ENCODE results near the gene LRPPRC.

The LRPPRC gene

DNA sequence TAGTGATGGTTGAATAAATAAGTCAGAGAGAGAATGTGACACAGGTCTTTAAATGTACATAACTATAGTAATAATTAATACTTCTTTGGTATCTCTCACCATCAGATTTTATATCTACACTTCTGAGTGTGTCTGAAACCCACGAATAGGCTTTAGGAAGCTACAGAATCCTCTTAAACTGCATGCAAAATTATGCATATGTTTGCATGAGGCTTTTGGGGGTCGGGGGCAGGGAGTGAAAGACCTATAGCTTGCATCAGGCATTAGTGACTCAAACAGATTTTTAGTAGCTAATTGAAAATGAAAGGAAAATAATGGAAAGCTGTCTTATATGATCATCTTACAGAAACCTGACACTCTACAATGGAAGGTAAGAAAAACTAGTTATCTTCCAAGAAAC lies 14.9 kb downstream of the LRPPRC start:
- TF ChIP-seq, protein P1, sequence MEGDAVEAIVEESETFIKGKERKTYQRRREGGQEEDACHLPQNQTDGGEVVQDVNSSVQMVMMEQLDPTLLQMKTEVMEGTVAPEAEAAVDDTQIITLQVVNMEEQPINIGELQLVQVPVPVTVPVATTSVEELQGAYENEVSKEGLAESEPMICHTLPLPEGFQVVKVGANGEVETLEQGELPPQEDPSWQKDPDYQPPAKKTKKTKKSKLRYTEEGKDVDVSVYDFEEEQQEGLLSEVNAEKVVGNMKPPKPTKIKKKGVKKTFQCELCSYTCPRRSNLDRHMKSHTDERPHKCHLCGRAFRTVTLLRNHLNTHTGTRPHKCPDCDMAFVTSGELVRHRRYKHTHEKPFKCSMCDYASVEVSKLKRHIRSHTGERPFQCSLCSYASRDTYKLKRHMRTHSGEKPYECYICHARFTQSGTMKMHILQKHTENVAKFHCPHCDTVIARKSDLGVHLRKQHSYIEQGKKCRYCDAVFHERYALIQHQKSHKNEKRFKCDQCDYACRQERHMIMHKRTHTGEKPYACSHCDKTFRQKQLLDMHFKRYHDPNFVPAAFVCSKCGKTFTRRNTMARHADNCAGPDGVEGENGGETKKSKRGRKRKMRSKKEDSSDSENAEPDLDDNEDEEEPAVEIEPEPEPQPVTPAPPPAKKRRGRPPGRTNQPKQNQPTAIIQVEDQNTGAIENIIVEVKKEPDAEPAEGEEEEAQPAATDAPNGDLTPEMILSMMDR (IDR thresholded peaks at IDR 0.05; ENCODE audit: extremely low read depth, missing control alignments), result no peak
- DNase-seq (ENCODE audit: low spot score), result no peak

DNA sequence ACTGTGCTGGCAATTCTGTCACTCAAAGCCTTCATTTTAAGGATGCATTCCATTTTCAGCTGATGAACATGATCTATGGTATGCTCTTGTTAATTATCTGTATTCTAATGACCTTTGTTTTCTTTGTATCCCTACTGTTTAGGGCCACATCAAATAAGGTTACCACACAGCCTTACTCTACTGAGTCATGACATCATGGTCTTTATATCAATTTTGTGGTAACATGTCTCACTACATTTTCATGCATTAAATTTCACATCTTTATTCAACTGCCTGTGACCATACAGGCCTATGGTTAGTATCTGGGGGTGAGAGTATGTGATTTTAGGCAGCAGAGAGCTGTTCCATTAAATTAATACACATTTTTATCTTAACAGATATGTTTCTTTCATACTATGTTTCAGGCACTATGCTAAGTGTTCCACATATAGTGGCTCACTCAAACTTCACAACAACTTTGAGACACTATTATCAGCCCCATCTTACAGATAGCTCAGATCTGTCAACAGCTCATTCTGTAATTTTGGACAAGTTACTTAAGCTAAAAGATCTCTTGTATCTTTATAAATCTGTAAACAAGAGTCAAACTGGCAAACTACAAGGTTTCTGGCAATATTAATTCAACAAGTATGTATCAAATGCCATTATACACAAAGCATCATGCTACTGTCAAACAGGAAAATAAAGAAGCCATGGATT lies 18.0 kb downstream of the LRPPRC start:
- TF ChIP-seq, protein P1 (IDR thresholded peaks at IDR 0.05; ENCODE audit: extremely low read depth, missing control alignments), result no peak

DNA sequence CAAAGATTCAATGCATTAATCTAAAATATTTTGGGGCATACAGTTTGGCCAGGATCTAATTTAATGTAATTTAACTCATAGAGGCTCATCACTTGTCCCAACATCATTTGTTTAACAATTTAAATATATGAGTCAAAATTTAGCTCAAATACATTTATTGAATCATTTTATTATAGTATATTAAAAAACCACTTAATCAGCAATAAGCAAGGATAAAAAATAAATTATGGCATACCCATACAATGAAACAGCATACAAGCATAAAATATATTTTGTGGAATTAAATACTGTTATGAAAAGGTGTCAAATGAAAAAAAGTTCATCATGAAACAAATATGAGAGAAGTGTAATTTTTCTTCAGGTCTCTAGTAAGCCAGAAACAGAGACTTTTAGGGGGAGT lies 34.9 kb downstream of the LRPPRC start:
- TF ChIP-seq, protein P1 (IDR thresholded peaks at IDR 0.05; ENCODE audit: extremely low read depth, missing control alignments), result no peak
- DNase-seq (ENCODE audit: low spot score), result no peak

More for the DNA sequence above, 18.0 kb downstream of the LRPPRC start:
- DNase-seq (ENCODE audit: low spot score), result no peak

DNA sequence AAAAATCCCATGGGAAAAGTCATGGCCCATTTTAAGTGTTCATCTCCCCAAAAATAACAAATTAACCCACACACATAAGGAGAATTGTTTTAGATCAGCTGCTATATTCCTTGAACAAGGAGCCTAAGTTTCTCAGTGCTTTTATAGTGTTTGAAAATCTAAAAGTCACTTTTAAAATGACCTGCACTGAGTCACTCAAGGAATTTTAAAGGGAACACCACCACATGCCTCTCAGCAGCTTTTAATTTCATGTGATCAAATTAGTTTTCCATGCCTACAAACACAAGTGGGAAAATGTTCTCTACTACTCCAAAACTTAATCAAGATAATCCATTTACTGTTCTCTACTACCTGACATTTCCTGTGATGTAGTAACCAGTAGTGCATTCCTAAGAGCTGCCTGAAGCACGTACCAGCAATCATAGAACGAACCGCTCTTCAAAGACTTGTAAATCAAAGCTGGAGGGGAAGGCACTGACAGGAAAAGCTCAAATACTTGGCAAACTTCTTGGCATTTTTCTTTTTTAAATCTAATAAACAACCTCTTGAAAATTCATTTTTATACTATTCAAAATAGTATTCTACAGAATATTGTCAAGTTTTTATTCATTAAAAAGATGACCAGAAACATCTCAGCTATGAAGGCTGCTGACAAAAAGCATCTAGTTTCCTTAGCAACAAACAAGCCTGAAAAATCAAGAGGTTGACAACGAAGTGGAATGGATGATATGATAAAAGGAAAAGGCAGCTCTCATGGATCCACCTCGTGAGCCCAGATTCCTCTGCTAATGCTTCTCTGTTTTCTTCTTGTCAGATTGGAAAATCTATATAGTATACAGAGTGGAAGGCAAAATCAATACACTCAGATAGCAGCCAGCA lies 37.2 kb downstream of the LRPPRC start:
- no peak for DNase-seq (ENCODE audit: low spot score)

DNA sequence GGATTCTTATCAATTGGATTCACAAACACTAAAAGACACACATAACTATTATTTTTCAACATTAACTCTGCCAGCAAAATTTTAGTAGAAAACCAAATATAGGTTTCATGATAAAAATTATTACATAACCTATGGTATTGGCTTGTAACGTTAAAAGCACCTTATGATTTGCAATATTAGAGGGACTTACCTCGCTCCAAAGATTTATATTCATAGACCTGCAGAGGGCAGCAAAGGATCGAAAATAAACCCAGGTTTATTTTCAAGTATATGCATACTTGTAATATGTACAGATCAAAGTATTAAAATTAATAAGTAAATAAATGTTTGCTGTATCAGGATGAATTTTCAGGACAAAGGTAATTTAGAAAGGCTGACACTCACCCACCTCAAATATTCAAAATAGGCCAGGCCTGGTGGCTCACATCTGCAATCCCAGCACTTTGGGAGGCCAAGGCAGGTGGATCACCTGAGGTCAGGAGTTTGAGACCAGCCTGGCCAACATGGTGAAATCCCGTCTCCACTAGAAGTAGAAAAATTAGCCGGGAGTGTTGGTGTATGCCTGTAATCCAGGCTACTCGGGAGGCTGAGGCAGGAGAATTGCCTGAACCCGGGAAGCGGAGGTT lies 45.3 kb downstream of the LRPPRC start:
- TF ChIP-seq, protein P1 (IDR thresholded peaks at IDR 0.05; ENCODE audit: extremely low read depth, missing control alignments), result peak; percentile 5
- peak; percentile 17 for DNase-seq (ENCODE audit: low spot score)

More for the DNA sequence above, 37.2 kb downstream of the LRPPRC start:
- TF ChIP-seq, protein P1 (IDR thresholded peaks at IDR 0.05; ENCODE audit: extremely low read depth, missing control alignments), result no peak

DNA sequence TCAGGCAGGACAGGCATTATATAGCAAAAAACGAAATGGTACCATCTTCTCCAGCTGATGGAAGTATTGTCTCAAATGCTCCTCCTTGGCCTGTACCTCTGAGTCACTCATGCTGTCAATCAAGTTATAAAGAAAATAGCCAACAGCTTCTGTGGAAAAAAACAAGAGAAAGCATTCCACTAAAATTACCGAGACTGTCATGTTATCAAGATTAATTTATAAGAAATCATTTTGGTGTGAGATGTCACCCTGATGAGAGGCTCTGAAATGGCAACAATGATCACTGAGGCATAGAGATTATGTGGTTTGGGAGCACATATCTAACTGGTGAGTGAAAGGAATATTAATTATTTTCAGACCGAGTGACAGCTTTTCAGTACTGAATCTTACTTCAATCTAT lies 47.4 kb downstream of the LRPPRC start:
- TF ChIP-seq, protein P1 (IDR thresholded peaks at IDR 0.05; ENCODE audit: extremely low read depth, missing control alignments), result no peak

DNA sequence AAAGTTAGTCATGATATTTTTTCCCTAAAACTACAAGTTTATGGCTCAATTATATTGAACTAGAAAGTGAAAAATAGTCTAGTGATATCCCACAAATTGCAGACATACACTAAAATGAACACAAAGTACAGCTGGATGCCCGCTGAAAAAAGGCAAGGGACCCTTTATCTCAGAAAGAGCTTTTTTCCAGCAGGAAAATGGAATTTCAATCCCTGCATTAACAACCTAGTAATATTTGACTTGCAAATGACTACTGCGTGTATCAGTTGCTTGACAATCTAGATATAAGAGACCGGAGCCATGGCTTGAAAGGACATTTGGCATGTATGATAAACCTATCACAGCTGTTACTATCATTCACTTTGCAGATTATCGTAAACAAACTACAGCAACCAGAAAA lies 49.1 kb downstream of the LRPPRC start:
- no peak for DNase-seq (ENCODE audit: low spot score)
- TF ChIP-seq, protein P1 (IDR thresholded peaks at IDR 0.05; ENCODE audit: extremely low read depth, missing control alignments), result no peak

More for the DNA sequence above, 47.4 kb downstream of the LRPPRC start:
- DNase-seq (ENCODE audit: low spot score), result no peak
